CD4-positive, alpha-beta T cell treated with Interferon gamma for 1 hour (primary cell): ENCODE results near the gene TSNAX.
A peak's percentile ranks its signal among the peaks of the same experiment; 100 is the strongest.

Experiments
- DNase-seq: peaks from one replicate; pipeline ENCODE4 v3.0.0-alpha.2; 2020

The TSNAX gene

GRCh38 chr1:231603598-231604275, 75.3 kb downstream of the TSNAX start:
- peak; percentile 12 for DNase-seq

- DNase-seq, result no peak
Observed at GRCh38 chr1:231604276-231604621, 75.8 kb downstream of the TSNAX start.

GRCh38 chr1:231605149-231606100, 77.0 kb downstream of the TSNAX start:
- peak; percentile 10 for DNase-seq

GRCh38 chr1:231606712-231607111, 78.2 kb downstream of the TSNAX start:
- no peak for DNase-seq

GRCh38 chr1:231610388-231610787, 81.9 kb downstream of the TSNAX start:
- no peak for DNase-seq

GRCh38 chr1:231611111-231611510, 82.6 kb downstream of the TSNAX start:
- no peak for DNase-seq

- no peak for DNase-seq
Observed at GRCh38 chr1:231611851-231612250, 83.4 kb downstream of the TSNAX start.

GRCh38 chr1:231612393-231613089, 84.1 kb downstream of the TSNAX start:
- DNase-seq, result peak; percentile 54

- DNase-seq, result no peak
Observed at GRCh38 chr1:231613419-231614349, 85.2 kb downstream of the TSNAX start.
